Hepatocyte (in vitro differentiated cells): ENCODE results near the gene CD164L2. TPM values are rescaled to one million over a fixed set of nuclear protein-coding genes. Genes with fewer than 3 reads are reported as not detected.

Experiments used
- DNase-seq: peaks from one replicate; pipeline ENCODE4 v3.0.0-alpha.2; 2016; ENCODE audit warnings: low spot score
- H2AFZ ChIP-seq: fragments of 200-600 bp; sonication (generic); 2 replicates; pipeline ENCODE4 v1.6.0; 2016; ENCODE audit warnings: antibody characterized with exemption, mild to moderate bottlenecking
- H3K27ac ChIP-seq: fragments of 200-600 bp; sonication (generic); 2 replicates; pipeline ENCODE4 v1.5.1; 2016; ENCODE audit warnings: mild to moderate bottlenecking
- H3K27me3 ChIP-seq: fragments of 200-600 bp; sonication (generic); 2 replicates; pipeline ENCODE4 v1.6.1; 2016
- H3K36me3 ChIP-seq: fragments of 200-600 bp; sonication (generic); replicated peaks from 2 replicates; pipeline ENCODE4 v1.5.1; 2016; ENCODE audit warnings: low read depth; ENCODE audit not compliant: insufficient read depth
- H3K4me1 ChIP-seq: fragments of 200-600 bp; sonication (generic); 2 replicates; pipeline ENCODE4 v1.5.1; 2016; ENCODE audit warnings: mild to moderate bottlenecking, moderate library complexity; ENCODE audit not compliant: insufficient read depth
- H3K4me2 ChIP-seq: fragments of 200-600 bp; sonication (generic); 2 replicates; pipeline ENCODE4 v1.6.0; 2016
- H3K4me3 ChIP-seq: fragments of 200-600 bp; sonication (generic); 2 replicates; pipeline ENCODE4 v1.5.1; 2016; ENCODE audit warnings: mild to moderate bottlenecking
- H3K79me2 ChIP-seq: fragments of 200-600 bp; sonication (generic); 2 replicates; pipeline ENCODE4 v1.6.0; 2017; ENCODE audit warnings: mild to moderate bottlenecking
- H3K9me2 ChIP-seq: fragments of 200-600 bp; sonication (generic); replicated peaks from 2 replicates; pipeline ENCODE4 v1.6.0; 2017; ENCODE audit warnings: mild to moderate bottlenecking; ENCODE audit not compliant: insufficient read depth
- H3K9me3 ChIP-seq: fragments of 200-600 bp; sonication (generic); 2 replicates; pipeline ENCODE4 v1.5.1; 2016; ENCODE audit warnings: low read depth, mild to moderate bottlenecking
- H4K20me1 ChIP-seq: fragments of 200-600 bp; sonication (generic); 2 replicates; pipeline ENCODE4 v1.6.0; 2016; ENCODE audit warnings: mild to moderate bottlenecking; ENCODE audit not compliant: insufficient read depth, poor library complexity, severe bottlenecking
- EZH2 ChIP-seq: fragments of 200-600 bp; sonication (generic); IDR thresholded peaks from 2 replicates; pipeline ENCODE4 v1.6.1; 2016; ENCODE audit warnings: antibody characterized with exemption, mild to moderate bottlenecking, borderline replicate concordance
- EZH2phosphoT487 ChIP-seq: fragments of 200-600 bp; sonication (generic); IDR thresholded peaks from one replicate; pipeline ENCODE4 v1.6.1; 2018; ENCODE audit warnings: antibody characterized with exemption, mild to moderate bottlenecking, low read depth, moderate library complexity; ENCODE audit not compliant: unreplicated experiment, severe bottlenecking
- WGBS: methylation state at CpG from one replicate; pipeline ENCODE4 v1.1.6; 2016; ENCODE audit warnings: low lambda C conversion rate; ENCODE audit errors: missing lambda C conversion rate; 5-methylcytosine and 5-hydroxymethylcytosine counted together
- polyA plus RNA-seq: library from polyadenylated mRNA; unstranded; fragments of >200 nt; fragmentation: Nextera tagmentation; extraction: Ambion mirVana; gene quantifications from 2 replicates; pipeline ENCODE4 v1.2.1, GENCODE V29; 2016
- total RNA-seq: library from RNA; depleted of rRNA; stranded (reverse); fragments of >200 nt; gene quantifications from 2 replicates; pipeline ENCODE4 v1.2.3, GENCODE V29; 2014
- TF ChIP-seq, protein P1 (sequence below): fragments of 200-600 bp; sonication (generic); IDR thresholded peaks from 2 replicates; pipeline ENCODE4 v1.5.1; 2016; ENCODE audit warnings: antibody characterized with exemption, mild to moderate bottlenecking; ENCODE audit not compliant: poor library complexity

CD164L2 gene
- total and polyA plus RNA-seq, 2 experiments from 2014 or later, result 0.19 TPM; not detected in 1

DNA sequence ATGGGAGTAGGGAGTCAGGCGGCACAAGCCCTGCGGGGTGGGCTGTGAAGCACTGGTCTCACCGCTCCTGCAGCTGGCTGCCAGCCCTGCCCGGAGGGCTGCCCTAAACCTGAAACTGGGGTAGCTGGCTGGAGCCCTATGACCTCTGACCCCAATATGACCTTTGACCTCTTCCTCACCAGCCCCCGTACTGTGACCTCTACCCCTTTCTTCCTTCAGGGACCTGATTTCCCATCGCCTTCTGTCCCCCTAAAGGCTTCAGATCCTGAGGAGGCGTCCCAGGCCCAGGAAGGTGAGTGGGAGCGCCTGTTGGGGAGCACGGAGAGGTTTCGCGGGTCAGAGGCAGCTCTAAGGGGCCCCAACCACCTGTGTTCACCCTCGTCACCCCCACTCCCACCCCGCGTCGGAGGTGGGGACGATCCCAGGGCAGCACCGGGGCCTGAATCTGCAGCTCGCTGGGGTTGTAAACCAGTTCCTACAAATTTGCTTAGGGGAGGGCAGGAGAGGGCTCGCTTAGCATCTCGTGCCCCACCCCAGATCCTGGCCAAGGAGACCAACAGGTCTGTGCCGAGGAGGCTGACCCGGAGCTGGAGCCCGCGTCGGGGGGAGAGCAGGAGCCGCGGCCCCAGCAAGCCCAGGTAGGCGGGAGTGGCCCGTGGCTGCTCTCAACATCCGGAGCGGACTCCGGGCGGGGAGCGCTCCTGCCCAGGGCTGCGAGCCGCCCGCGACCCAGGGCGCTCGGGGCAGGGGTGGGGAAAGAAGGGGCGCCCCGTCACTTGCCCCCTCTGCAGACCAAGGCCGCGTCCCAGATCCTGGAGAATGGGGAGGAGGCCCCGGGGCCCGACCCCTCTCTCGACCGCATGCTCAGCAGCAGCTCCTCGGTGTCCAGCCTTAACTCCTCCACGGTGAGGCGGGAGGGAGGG lies 34.0 kb downstream of the CD164L2 start:
- TF ChIP-seq, protein P1, sequence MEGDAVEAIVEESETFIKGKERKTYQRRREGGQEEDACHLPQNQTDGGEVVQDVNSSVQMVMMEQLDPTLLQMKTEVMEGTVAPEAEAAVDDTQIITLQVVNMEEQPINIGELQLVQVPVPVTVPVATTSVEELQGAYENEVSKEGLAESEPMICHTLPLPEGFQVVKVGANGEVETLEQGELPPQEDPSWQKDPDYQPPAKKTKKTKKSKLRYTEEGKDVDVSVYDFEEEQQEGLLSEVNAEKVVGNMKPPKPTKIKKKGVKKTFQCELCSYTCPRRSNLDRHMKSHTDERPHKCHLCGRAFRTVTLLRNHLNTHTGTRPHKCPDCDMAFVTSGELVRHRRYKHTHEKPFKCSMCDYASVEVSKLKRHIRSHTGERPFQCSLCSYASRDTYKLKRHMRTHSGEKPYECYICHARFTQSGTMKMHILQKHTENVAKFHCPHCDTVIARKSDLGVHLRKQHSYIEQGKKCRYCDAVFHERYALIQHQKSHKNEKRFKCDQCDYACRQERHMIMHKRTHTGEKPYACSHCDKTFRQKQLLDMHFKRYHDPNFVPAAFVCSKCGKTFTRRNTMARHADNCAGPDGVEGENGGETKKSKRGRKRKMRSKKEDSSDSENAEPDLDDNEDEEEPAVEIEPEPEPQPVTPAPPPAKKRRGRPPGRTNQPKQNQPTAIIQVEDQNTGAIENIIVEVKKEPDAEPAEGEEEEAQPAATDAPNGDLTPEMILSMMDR, result no peak
- TF ChIP-seq EZH2phosphoT487, result no peak
- TF ChIP-seq EZH2, result no peak
- Histone ChIP-seq H3K36me3 (no peaks in the 10 kb centered on the region), H3K27ac (peak overlapping the region; percentile 37), H4K20me1 (no peaks in the 10 kb centered on the region), H3K4me1 (peaks cover 29% of the 10 kb centered on the region), H3K9me3 (no peaks in the 10 kb centered on the region), H3K27me3 (no peaks in the 10 kb centered on the region), H3K9me2 (no peaks in the 10 kb centered on the region), H3K4me2 (peak overlapping the region; percentile 97), H2AFZ (peak overlapping the region; percentile 81), H3K4me3 (peak overlapping the region; percentile 67), H3K79me2 (no peaks in the 10 kb centered on the region)
- WGBS, result 25% methylated on average over 26 of the region's 51 CpGs
- DNase-seq, result peak; percentile 81

DNA sequence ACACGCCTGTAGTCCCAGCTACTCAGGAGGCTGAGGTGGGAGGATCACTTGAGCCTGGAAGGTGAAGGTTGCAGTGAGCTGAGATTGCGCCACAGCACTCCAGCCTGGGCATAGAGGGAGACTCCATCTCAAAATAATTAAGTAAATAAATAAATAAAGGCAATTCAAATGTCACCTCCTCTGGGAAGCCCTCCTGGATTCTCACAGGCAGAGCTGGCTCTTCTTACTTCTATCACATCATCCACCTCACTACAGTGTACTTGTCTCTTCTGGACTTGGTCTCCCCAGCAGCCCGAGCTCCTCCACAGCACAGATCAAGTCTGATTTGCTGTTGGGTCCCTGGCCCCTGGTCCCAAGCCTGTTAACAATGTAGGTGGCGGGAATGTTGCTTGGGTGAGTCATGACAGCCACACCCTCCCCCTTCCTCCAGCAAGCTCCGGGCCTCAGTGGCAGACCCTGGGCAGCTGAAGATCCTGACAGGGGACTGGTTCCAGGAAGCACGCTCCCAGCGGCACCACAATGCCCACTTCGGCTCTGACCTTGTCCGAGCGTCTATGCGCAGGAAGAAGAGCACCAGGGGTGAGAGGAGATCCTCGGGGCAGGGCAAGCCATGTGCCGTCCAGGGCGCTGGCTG lies 36.0 kb downstream of the CD164L2 start:
- H3K4me1 ChIP-seq, result peaks cover 43% of the 10 kb centered on the region
- H2AFZ ChIP-seq, result no peak overlapping the region
- no peaks in the 10 kb centered on the region for H3K27me3 ChIP-seq
- no peaks in the 10 kb centered on the region for H3K9me3 ChIP-seq
- H3K27ac ChIP-seq, result no peak overlapping the region
- H3K4me3 ChIP-seq, result no peak overlapping the region
- 84% methylated on average over 13 of the region's 14 CpGs for WGBS
- no peaks in the 10 kb centered on the region for H4K20me1 ChIP-seq
- TF ChIP-seq EZH2 (no peak), EZH2phosphoT487 (no peak)
- TF ChIP-seq, protein P1, result no peak
- no peaks in the 10 kb centered on the region for H3K79me2 ChIP-seq
- no peaks in the 10 kb centered on the region for H3K9me2 ChIP-seq
- no peaks in the 10 kb centered on the region for H3K36me3 ChIP-seq
- no peak overlapping the region for H3K4me2 ChIP-seq
- DNase-seq, result peak; percentile 40

DNA sequence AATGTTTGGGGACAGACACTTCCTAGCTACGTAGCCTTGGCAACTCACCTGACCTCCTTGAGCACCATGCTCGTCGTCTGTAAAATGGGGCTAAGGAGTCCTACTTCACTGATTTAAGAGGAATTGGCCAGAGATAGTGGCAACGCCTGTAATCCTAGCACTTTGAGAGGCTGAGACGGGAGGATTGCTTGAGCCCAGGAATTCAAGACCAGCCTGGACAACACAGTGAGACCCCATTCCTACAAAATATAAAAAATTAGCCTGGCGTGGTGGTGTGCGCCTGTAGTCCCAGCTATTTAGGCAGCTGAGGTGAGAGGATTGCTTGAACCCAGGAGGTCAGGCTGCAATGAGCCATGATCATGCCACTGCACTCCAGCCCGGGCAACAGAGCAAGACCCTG lies 36.8 kb downstream of the CD164L2 start:
- no peak overlapping the region for H2AFZ ChIP-seq
- H3K4me3 ChIP-seq, result no peak overlapping the region
- 96% methylated on average over 8 of the region's 8 CpGs for WGBS
- no peak overlapping the region for H3K27ac ChIP-seq
- H3K79me2 ChIP-seq, result no peaks in the 10 kb centered on the region
- H3K27me3 ChIP-seq, result no peaks in the 10 kb centered on the region
- H3K4me1 ChIP-seq, result peaks cover 41% of the 10 kb centered on the region
- no peak overlapping the region for H3K4me2 ChIP-seq
- DNase-seq, result no peak
- no peaks in the 10 kb centered on the region for H4K20me1 ChIP-seq
- no peaks in the 10 kb centered on the region for H3K36me3 ChIP-seq
- H3K9me3 ChIP-seq, result no peaks in the 10 kb centered on the region
- no peak for TF ChIP-seq EZH2phosphoT487
- TF ChIP-seq, protein P1, result no peak
- no peak for TF ChIP-seq EZH2
- no peaks in the 10 kb centered on the region for H3K9me2 ChIP-seq
